Peyer's patch (tissue), 4 donors: ENCODE results near the gene MRPL41.

Experiments used
- POLR2A ChIP-seq, 2 donors: fragments of 450-650 bp; IDR thresholded peaks; one replicate each; pipeline ENCODE4 v1.5.1; 2017; ENCODE audit warnings: antibody characterized with exemption in 2 of 2, mild to moderate bottlenecking in 2 of 2, moderate library complexity in 2 of 2
- TF ChIP-seq, protein P1 (sequence below), 6 experiments: fragments of 450-650 bp in 4 of 6; fragments of 200-600 bp in 2 of 6; sonication (generic) in 1 of 6; IDR thresholded peaks; one replicate each; pipeline ENCODE4 v1.5.1; 2017 to 2019; ENCODE audit warnings: antibody characterized with exemption in 6 of 6, mild to moderate bottlenecking in 3 of 6, moderate library complexity in 1 of 6

DNA sequence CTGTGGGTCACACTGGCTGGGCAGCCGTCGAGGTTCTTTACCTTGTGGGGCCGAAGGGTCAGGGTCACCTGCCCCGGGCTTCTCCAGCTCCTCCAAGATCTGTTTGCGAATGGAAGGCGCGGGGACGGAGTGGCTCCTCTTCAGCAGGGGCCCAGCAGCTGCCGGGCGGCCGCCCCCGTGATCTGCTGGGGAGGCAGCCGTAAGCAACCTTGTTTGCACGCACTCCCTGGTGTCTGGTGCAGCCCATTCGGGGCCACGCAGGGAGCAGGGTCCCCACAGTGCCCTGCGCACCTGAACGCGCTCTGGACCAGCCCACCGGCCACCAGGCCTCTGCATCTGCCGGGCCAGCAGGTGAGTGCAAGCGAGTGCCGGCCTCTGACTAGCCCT is 36.3 kb upstream of the MRPL41 start:
- TF ChIP-seq, protein P1, sequence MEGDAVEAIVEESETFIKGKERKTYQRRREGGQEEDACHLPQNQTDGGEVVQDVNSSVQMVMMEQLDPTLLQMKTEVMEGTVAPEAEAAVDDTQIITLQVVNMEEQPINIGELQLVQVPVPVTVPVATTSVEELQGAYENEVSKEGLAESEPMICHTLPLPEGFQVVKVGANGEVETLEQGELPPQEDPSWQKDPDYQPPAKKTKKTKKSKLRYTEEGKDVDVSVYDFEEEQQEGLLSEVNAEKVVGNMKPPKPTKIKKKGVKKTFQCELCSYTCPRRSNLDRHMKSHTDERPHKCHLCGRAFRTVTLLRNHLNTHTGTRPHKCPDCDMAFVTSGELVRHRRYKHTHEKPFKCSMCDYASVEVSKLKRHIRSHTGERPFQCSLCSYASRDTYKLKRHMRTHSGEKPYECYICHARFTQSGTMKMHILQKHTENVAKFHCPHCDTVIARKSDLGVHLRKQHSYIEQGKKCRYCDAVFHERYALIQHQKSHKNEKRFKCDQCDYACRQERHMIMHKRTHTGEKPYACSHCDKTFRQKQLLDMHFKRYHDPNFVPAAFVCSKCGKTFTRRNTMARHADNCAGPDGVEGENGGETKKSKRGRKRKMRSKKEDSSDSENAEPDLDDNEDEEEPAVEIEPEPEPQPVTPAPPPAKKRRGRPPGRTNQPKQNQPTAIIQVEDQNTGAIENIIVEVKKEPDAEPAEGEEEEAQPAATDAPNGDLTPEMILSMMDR (IDR thresholded peaks at IDR 0.05) = no peak
- TF ChIP-seq POLR2A (IDR thresholded peaks at IDR 0.05) = no peak
